AG10803 (cell line): Measurements from ENCODE around the gene GYS2.

Experiments
- DNase-seq: peaks from one replicate; pipeline ENCODE4 v3.0.0; 2010; ENCODE audit warnings: low read depth
- H3K4me3 ChIP-seq: 2 replicates; pipeline ENCODE4 v1.5.1; 2011; ENCODE audit warnings: mild to moderate bottlenecking, low read length, control low read depth
- CTCF ChIP-seq: conservative IDR thresholded peaks from 2 replicates; pipeline ENCODE4 v1.5.1; 2011; ENCODE audit warnings: mild to moderate bottlenecking, low read length, control low read depth, inconsistent platforms

Gene GYS2

GRCh38 chr12:21526721-21527345 is 77.8 kb downstream of the GYS2 start:
- TF ChIP-seq CTCF, result no peak
- peak overlapping the region; percentile 60 for H3K4me3 ChIP-seq
- no peak for DNase-seq

GRCh38 chr12:21526053-21526452 is 78.6 kb downstream of the GYS2 start, which contains the start of gene SPX:
Gene SPX, plus strand, starts transcription at chr12:21526296. Its CDS starts 177 bp downstream, at chr12:21526473.
- no peak for TF ChIP-seq CTCF

DNA sequence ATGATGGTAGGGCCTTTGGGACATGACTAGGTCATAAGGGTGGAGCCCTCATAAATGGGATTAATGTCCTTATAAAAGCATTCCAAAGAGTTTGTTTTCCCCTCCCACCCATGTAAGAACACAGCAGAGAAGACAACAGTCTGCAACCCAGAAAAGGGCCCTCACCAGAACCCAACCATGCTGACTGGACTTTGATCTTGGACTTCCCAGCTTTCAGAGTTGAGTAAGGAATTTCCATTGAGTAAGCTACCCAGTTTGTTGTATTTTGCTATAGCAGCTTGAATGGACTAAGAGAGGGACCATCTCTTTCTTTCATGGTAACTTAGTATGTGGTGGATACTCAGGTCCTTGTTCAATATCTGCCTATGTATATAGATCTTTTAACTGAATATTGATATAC is 81.5 kb downstream of the GYS2 start:
- no peak for TF ChIP-seq CTCF
- H3K4me3 ChIP-seq, result no peak overlapping the region
- DNase-seq, result no peak

More at GRCh38 chr12:21526053-21526452, 78.6 kb downstream of the GYS2 start, which contains the start of gene SPX:
- peak; percentile 11 for DNase-seq
- peak within 1 kb of the TSS; percentile 60 for H3K4me3 ChIP-seq

- DNase-seq, result no peak
- no peak overlapping the region for H3K4me3 ChIP-seq
- no peak for TF ChIP-seq CTCF
These were observed 83.1 kb downstream of the GYS2 start for GRCh38 chr12:21521541-21521940.

DNA sequence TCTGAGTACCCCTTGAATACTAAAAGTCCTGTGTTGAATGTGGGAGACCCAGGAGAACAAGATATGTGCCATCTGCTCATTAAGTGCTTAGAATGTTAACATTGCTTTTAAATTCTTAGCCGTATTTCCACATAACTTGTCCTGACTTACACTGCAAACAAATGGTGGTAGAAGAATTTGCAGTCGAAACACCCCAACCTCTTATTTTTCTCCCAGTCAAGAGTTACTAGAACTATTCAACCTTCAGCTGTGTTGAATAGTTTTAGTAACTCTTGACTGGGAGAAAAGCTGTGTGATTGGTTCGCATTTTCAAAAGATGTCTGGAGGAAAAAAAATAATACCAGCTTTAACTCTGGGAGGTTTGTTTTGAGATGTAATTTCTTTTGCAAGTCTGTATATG is 86.2 kb downstream of the GYS2 start:
- DNase-seq, result no peak
- H3K4me3 ChIP-seq, result no peak overlapping the region
- no peak for TF ChIP-seq CTCF

DNA sequence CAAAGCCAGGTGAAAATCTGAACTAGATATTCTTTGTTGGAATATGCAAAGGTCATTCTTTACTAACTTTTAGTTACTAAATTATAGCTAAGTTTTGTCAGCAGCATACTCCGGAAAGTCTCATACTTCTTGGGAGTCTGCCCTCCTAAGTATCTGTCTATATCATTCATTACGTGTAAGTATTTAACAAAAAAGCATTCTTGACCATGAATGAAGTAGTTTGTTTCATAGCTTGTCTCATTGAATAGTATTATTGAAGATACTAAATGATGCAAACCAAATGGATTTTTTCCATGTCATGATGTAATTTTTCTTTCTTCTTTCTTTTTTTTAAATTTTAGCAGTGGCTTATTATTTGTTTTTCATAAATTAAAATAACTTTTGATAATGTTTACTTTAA is 88.4 kb downstream of the GYS2 start:
- TF ChIP-seq CTCF, result no peak
- no peak overlapping the region for H3K4me3 ChIP-seq
- no peak for DNase-seq

- DNase-seq, result no peak
- TF ChIP-seq CTCF, result no peak
- no peak overlapping the region for H3K4me3 ChIP-seq
These were observed 94.9 kb downstream of the GYS2 start for GRCh38 chr12:21509768-21510167.
